Measurements from ENCODE around the gene PTPRN2. TPM values are rescaled to one million over a fixed set of nuclear protein-coding genes. Genes with fewer than 3 reads are reported as not detected.

PTPRN2 gene
- total RNA-seq, 1 experiment from 2014 or later, result 1.1 TPM

- CTCF ChIA-PET, result no interaction called here
- POLR2A ChIA-PET, result no interaction called here
- no peaks in the 10 kb centered on the region; the same call in 1 of the 2 replicates for H3K27me3 ChIP-seq (ENCODE audit: control insufficient read depth, insufficient read depth, low read length)
These were observed 710.9 kb downstream of the PTPRN2 start for GRCh38 chr7:157876469-157877285.

More at GRCh38 chr7:157876469-157877285, 710.9 kb downstream of the PTPRN2 start:
- no peaks in the 10 kb centered on the region; the same call in 1 of the 2 replicates for H3K36me3 ChIP-seq (ENCODE audit: control insufficient read depth, insufficient read depth, low read length)
- TF ChIP-seq TCF7L2 (IDR thresholded peaks at IDR 0.05; ENCODE audit: low read depth, low read length) (no peak), SIN3A (IDR thresholded peaks at IDR 0.05; ENCODE audit: borderline replicate concordance, insufficient read depth, low read depth, low read length) (no peak), POLR2AphosphoS5 (IDR thresholded peaks at IDR 0.05; ENCODE audit: low read depth, low read length) (no peak), REST (IDR thresholded peaks at IDR 0.05; ENCODE audit: insufficient read depth in 1 of 2, low read depth in 2 of 2, low read length in 1 of 2) (no peak), CTCF (IDR thresholded peaks at IDR 0.05) (no peak; the same call in 1 of the 2 replicates)
- ATAC-seq (peak; percentile 26; the same call in 1 of the 2 replicates), DNase-seq (ENCODE audit: low read depth, low spot score) (no peak)
- intact Hi-C loops (cut with micrococcal nuclease; ENCODE audit: unreplicated experiment), result loop anchor here (10.0 kb wide), 1 partner anchor 442 kb away; no protein-coding TSS in a partner anchor
- H3K4me1 ChIP-seq (ENCODE audit: control insufficient read depth, insufficient read depth, low read length), result no peaks in the 10 kb centered on the region
- no peaks in the 10 kb centered on the region for H3K9me3 ChIP-seq (ENCODE audit: control insufficient read depth, insufficient read depth, low read depth, low read length)
- H3K27ac ChIP-seq (ENCODE audit: low read length), result no peak overlapping the region
- BruUV-seq (replicated peaks), result no TSS peak
- in situ Hi-C loops (cut with HindIII; ENCODE audit: low pct_unique_long_range_greater_than_20kb, low sequenced_read_pairs), result no loop called here
- no peak overlapping the region for H3K4me3 ChIP-seq (ENCODE audit: low read depth in 2 of 2, low read length in 2 of 2)
